Tibial nerve (tissue), 4 donors: ENCODE measurements around the gene CISTR.

Source experiments
- CTCF ChIP-seq, 5 experiments: fragments of 200-600 bp in 3 of 5; fragments of 450-650 bp in 2 of 5; sonication (generic) in 3 of 5; IDR thresholded peaks; one replicate each; pipeline ENCODE4 v1.5.1; 2016 to 2019; ENCODE audit warnings: antibody characterized with exemption in 5 of 5, mild to moderate bottlenecking in 3 of 5, moderate library complexity in 2 of 5
- EP300 ChIP-seq, 2 donors: sonication (generic); formaldehyde crosslinking; IDR thresholded peaks; one replicate each; pipeline ENCODE4 v1.6.1; 2017; ENCODE audit warnings: antibody characterized with exemption in 2 of 2, mild to moderate bottlenecking in 1 of 2

GRCh38 chr12:53754188-53754585 is 2.4 kb upstream of the CISTR start:
- no peak for TF ChIP-seq CTCF (IDR thresholded peaks at IDR 0.05)
- no peak for TF ChIP-seq EP300 (IDR thresholded peaks at IDR 0.05)
